ENCODE measurements around the gene KCNQ1.

Gene KCNQ1

DNA sequence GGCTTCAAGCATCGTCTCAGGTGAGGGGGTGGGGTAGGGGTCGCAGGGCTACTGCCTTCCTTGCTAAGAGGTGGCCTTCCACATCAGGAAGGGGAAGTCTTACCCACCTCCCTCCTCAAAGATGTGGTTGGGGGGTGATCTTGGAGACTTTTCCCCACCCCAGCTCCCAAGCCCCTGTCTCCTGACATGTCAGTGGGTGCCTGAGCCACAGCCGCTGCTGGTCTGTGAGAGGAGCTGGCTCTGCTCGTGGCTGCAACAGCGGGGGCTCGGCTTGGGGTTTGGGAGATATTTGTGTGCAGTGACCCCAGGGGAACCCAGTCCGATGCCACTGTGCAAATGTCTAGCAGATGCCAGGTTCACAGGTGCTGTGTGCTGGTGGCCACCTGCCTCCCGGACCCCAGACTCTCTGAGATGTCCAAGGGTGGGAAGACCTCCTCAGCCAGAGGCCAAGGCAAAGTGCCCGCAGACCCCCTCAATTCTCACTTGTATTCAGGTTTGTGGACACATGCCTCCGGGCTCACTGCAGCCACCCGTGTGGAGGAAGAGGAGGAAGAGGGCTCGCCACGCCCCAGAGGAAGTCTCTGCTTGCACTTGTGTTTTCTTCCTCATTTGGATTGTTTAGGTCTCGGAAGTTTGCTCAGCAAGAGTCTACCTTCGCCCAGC lies 1.9 kb downstream of the KCNQ1 start:
- peaks cover 2 to 5% of the 10 kb centered on the region in 2 donors for H3K9me3 ChIP-seq (ENCODE audit: control insufficient read depth in 2 of 2, low read length in 2 of 2)
- peaks cover 24 to 37% of the 10 kb centered on the region in 2 donors for H3K27me3 ChIP-seq (ENCODE audit: control insufficient read depth in 1 of 2, insufficient read depth in 2 of 2, low read length in 2 of 2)
- peaks cover 6% of the 10 kb centered on the region for H3K4me1 ChIP-seq (ENCODE audit: control insufficient read depth, insufficient read depth, low read length)
- no peak overlapping the region for H3K9ac ChIP-seq (ENCODE audit: low read length in 2 of 2)
- H3K4me3 ChIP-seq (ENCODE audit: low read length in 2 of 2): no peak overlapping the region
- H3K36me3 ChIP-seq (ENCODE audit: control insufficient read depth in 2 of 2, insufficient read depth in 2 of 2, low read length in 2 of 2): no peaks in the 10 kb centered on the region
- H3K27ac ChIP-seq (ENCODE audit: low read length): no peak overlapping the region

DNA sequence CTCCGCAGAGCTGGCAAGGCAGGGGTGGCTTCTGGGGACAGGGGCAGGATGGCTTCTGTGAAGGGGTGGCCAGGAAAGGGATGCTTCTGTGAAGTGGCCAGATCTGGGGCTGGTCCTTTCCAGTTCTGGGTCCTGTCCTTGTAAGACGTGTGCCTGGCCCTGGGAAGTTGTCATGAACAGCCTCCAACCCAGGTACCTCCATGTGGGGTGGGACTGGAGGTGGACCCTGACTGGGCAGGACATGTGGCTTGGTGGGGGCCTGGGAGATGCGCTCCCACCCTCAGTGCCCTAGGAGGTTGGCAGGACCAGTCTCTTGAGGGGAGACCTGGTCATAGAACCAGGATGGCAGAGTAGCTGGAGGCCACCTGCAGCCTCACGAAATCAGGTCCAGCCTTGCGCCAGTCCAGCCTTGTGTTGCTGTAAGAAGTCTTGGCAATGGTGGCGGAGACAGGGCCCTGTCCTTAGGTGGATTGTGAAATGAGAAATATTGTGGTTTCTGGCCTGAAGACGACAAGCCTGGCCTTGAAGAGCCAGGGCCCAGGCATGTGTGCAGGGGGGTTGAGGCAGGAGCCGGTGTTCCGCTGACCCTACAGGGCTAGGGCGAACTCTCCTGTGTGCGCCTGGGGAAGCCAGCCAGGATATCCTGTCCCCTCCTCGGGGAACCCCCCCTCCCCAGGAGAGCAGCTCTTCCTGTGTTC lies 2.6 kb downstream of the KCNQ1 start:
- no peaks in the 10 kb centered on the region for H3K36me3 ChIP-seq (ENCODE audit: control insufficient read depth in 2 of 2, insufficient read depth in 2 of 2, low read length in 2 of 2)

DNA sequence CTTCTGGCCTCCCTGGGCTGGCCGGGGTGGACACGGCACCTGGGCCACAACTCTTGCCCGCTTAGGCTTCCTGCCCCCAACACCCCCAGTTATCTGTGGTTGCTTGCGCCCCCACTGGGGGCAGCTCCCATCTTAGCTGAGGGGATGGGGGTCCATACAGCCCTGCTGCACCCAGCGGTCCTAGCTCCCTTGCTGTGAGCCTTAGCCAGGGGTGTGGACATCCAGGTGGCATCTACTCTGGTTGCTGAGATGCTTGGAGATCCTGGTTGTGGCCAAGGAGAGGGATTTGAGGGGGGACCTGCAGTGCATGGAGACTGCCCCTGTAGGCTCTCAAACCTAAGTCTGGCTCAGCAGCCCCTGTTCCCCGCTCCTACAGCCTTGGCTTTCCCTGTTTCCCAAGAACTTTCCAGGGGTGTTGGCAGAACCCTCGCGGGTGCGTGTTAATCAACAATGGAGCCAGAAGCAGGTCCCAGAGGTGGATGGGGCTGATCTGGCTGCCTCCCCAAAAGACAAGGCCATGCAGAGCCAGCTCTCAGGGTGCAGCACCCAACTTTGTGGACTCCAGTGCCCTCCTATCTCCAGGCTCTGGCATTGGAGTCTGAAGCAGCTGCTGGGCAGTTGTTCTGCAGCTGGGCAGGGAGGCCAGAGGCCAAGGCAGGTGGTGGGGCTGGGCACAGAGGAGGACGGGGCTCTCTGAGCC lies 3.3 kb downstream of the KCNQ1 start:
- Histone ChIP-seq H3K27me3 (ENCODE audit: control insufficient read depth in 1 of 2, insufficient read depth in 2 of 2, low read length in 2 of 2) (peaks cover 31 to 35% of the 10 kb centered on the region in 2 donors), H3K9ac (ENCODE audit: low read length in 2 of 2) (no peak overlapping the region), H3K36me3 (ENCODE audit: control insufficient read depth in 2 of 2, insufficient read depth in 2 of 2, low read length in 2 of 2) (no peaks in the 10 kb centered on the region), H3K4me1 (ENCODE audit: control insufficient read depth, insufficient read depth, low read length) (peaks cover 6% of the 10 kb centered on the region), H3K27ac (ENCODE audit: low read length) (no peak overlapping the region), H3K4me3 (ENCODE audit: low read length in 2 of 2) (no peak overlapping the region), H3K9me3 (ENCODE audit: control insufficient read depth in 2 of 2, low read length in 2 of 2) (peaks cover under 1 to 4% of the 10 kb centered on the region in 2 donors)

More for the DNA sequence above, 2.6 kb downstream of the KCNQ1 start:
- Histone ChIP-seq H3K27me3 (ENCODE audit: control insufficient read depth in 1 of 2, insufficient read depth in 2 of 2, low read length in 2 of 2) (peaks cover 31 to 37% of the 10 kb centered on the region in 2 donors), H3K4me3 (ENCODE audit: low read length in 2 of 2) (no peak overlapping the region), H3K9ac (ENCODE audit: low read length in 2 of 2) (no peak overlapping the region), H3K27ac (ENCODE audit: low read length) (no peak overlapping the region), H3K9me3 (ENCODE audit: control insufficient read depth in 2 of 2, low read length in 2 of 2) (peaks cover 2 to 5% of the 10 kb centered on the region in 2 donors), H3K4me1 (ENCODE audit: control insufficient read depth, insufficient read depth, low read length) (peaks cover 6% of the 10 kb centered on the region)

DNA sequence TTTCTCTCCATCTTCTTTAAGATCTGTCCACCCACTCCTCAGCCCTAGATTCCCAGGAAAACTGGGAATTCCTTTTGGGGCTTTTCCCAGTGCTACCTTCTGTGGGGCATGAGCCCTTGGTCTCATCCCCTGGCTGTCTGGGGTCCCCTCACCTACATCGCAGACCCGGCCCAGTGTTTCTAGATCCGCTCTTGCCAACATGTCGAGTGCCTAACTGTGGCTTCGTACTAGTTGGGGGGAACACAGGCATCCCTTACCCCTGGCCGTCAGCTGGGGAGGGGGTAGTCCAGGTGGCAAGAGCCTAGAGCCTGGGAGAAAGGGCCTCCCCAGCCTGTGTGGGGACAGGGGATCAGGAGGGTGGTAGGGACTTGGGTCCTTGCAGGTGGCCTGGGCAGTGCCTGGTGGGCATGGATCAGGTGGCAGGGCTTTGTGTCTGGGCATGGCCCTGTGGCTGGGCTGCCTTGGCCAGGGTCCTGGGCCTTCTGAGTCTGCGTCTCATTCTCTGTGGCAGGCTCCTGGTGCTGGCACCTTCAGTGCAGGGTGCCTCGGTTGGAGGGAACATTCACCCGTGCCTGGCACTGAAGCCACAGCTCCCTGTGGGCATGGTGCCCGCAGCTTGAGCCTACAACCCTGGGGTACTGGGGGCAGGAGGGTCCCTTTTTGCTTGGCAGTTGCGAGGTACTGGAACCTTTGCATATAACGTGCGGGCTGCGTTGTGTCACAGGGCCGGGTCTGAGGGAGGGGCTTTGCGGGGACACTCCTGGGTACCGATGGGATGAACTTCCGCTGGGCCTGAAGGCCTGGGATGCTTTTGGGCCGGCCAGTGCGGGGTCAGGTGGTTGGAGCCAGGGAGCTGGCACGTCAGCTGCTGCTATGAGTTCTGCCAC lies 4.1 kb downstream of the KCNQ1 start:
- Histone ChIP-seq H3K9ac (ENCODE audit: low read length in 2 of 2) (no peak overlapping the region), H3K36me3 (ENCODE audit: control insufficient read depth in 2 of 2, insufficient read depth in 2 of 2, low read length in 2 of 2) (no peaks in the 10 kb centered on the region), H3K4me3 (ENCODE audit: low read length in 2 of 2) (no peak overlapping the region), H3K4me1 (ENCODE audit: control insufficient read depth, insufficient read depth, low read length) (peaks cover 6% of the 10 kb centered on the region), H3K9me3 (ENCODE audit: control insufficient read depth in 2 of 2, low read length in 2 of 2) (no peaks in the 10 kb centered on the region), H3K27ac (ENCODE audit: low read length) (no peak overlapping the region), H3K27me3 (ENCODE audit: control insufficient read depth in 1 of 2, insufficient read depth in 2 of 2, low read length in 2 of 2) (peaks cover 27 to 33% of the 10 kb centered on the region in 2 donors)

DNA sequence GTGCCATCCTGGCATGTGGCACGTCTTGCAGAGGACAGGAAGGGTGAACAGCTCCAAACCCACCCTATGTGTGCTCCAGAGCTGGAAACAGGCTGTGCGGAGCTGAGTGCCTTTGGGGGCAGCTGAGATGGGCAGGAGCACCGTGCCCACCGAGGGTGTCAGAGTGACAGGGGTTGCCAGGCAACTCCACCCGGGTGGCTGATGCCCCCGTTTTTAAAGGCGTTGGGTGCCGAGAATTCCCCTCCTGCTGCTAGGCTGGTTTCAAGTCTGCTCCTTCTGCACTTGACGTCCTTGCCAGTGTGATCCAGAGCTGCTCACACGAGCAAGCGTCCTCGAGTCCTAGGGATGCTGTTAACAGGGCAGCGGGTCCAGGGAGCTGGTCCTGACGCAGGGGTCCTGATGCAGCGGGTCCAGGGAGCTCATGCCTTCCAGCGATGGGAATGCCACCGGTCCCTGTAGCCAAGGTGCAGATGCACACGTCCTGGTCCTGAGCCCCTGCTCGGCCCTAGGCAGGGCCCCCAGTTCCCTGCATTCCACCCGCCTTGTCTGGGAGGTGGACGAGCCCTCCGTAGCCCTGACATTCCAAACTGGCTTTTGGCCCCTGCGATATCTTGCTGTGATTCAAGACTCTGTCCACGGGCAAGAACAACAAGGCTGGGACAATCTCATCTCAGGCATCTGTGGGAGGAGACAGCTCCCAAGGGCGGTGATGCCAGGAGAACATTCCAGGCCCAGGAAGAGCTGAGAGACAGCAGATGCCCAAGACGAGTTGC lies 4.9 kb downstream of the KCNQ1 start:
- no peaks in the 10 kb centered on the region for H3K9me3 ChIP-seq (ENCODE audit: control insufficient read depth in 2 of 2, low read length in 2 of 2)
- H3K4me1 ChIP-seq (ENCODE audit: control insufficient read depth, insufficient read depth, low read length): peaks cover 3% of the 10 kb centered on the region
- H3K4me3 ChIP-seq (ENCODE audit: low read length in 2 of 2): no peak overlapping the region
- H3K9ac ChIP-seq (ENCODE audit: low read length in 2 of 2): no peak overlapping the region
- H3K27ac ChIP-seq (ENCODE audit: low read length): no peak overlapping the region
- no peaks in the 10 kb centered on the region for H3K36me3 ChIP-seq (ENCODE audit: control insufficient read depth in 2 of 2, insufficient read depth in 2 of 2, low read length in 2 of 2)
- peaks cover 27 to 33% of the 10 kb centered on the region in 2 donors for H3K27me3 ChIP-seq (ENCODE audit: control insufficient read depth in 1 of 2, insufficient read depth in 2 of 2, low read length in 2 of 2)

DNA sequence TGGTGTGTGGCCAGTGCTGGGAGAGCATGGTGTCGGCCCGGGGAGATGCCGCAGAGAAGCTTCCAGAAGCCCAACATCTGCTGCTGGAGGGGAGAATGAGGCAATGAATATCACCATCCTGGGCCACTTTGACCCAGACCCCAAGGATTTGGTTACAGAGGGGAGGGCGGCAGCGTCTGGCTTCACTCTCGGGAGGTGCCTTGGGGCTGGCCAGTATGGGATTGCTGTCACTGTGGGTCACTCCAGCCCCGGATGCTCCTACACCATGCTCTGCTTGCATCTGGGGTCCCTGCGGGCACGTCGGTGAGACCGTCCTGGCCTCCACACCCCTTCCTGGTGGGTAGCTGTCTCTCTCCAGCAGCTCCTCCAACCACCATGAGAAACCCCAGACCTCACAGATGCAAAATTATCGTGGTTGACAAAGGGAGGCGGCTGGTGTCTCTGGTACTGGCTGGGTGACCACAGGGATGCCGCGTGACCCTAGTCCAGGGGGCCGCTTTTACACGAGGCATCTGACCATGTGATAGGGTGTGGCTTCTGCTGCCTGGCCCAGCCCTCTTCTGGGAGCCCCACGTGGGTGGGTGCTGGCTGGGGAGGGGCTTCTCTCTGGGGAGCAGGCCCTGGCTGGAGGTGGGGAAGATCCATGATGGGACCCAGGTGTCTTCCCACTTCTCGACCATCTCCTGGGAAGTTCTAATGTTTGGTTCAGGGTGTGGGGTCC lies 5.7 kb downstream of the KCNQ1 start:
- Histone ChIP-seq H3K9ac (ENCODE audit: low read length in 2 of 2) (no peak overlapping the region), H3K4me3 (ENCODE audit: low read length in 2 of 2) (no peak overlapping the region), H3K4me1 (ENCODE audit: control insufficient read depth, insufficient read depth, low read length) (peaks cover 3% of the 10 kb centered on the region), H3K36me3 (ENCODE audit: control insufficient read depth in 2 of 2, insufficient read depth in 2 of 2, low read length in 2 of 2) (no peaks in the 10 kb centered on the region), H3K9me3 (ENCODE audit: control insufficient read depth in 2 of 2, low read length in 2 of 2) (no peaks in the 10 kb centered on the region), H3K27ac (ENCODE audit: low read length) (no peak overlapping the region), H3K27me3 (ENCODE audit: control insufficient read depth in 1 of 2, insufficient read depth in 2 of 2, low read length in 2 of 2) (peaks cover 24 to 32% of the 10 kb centered on the region in 2 donors)

DNA sequence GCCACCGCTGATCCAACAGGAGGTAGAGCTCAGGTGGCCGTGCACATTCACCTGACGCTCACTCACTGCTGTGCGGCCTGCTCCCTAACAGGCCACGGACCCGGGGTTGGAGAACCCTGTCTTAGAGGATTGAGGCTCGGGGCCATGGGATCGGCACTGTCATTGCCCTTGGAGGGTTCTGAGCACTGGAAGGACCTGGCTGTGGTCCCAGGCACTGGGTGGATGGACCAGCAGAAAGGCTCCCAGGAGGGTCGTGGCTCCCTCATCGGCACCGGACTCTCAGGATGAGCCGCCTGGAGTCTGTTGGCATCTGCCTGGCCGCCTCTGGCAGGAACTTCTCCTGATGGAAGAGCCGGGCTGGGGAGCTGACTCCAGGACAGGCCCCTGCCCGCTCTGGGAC lies 6.5 kb downstream of the KCNQ1 start:
- no peak overlapping the region for H3K4me3 ChIP-seq (ENCODE audit: low read length in 2 of 2)
- H3K36me3 ChIP-seq (ENCODE audit: control insufficient read depth in 2 of 2, insufficient read depth in 2 of 2, low read length in 2 of 2): no peaks in the 10 kb centered on the region
- H3K27ac ChIP-seq (ENCODE audit: low read length): no peak overlapping the region
- peaks cover 16 to 24% of the 10 kb centered on the region in 2 donors for H3K27me3 ChIP-seq (ENCODE audit: control insufficient read depth in 1 of 2, insufficient read depth in 2 of 2, low read length in 2 of 2)
- no peaks in the 10 kb centered on the region for H3K9me3 ChIP-seq (ENCODE audit: control insufficient read depth in 2 of 2, low read length in 2 of 2)
- no peak overlapping the region for H3K9ac ChIP-seq (ENCODE audit: low read length in 2 of 2)
- H3K4me1 ChIP-seq (ENCODE audit: control insufficient read depth, insufficient read depth, low read length): peaks cover 3% of the 10 kb centered on the region

DNA sequence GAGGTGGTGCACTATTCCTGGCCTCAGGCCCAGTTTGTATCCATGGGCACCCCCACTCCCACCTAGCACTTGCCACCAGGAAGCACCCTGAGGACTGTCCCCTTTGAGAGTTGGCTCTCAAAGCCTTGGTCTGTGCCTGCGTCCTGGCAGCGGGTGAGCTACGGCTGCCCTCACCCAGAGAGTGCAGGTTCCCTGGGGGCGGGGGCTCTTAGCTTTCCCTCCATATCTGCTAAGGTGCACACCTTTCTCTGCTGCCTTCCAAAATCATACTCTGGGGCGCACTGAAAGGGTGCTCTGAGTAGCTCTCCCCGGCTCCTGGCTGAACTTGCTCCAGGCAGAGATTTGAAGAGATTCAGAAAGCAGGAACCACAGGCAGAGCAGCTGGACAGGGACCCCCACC lies 7.1 kb downstream of the KCNQ1 start:
- Histone ChIP-seq H3K4me1 (ENCODE audit: control insufficient read depth, insufficient read depth, low read length) (peaks cover 3% of the 10 kb centered on the region), H3K36me3 (ENCODE audit: control insufficient read depth in 2 of 2, insufficient read depth in 2 of 2, low read length in 2 of 2) (no peaks in the 10 kb centered on the region), H3K27me3 (ENCODE audit: control insufficient read depth in 1 of 2, insufficient read depth in 2 of 2, low read length in 2 of 2) (peaks cover 14 to 20% of the 10 kb centered on the region in 2 donors), H3K9me3 (ENCODE audit: control insufficient read depth in 2 of 2, low read length in 2 of 2) (peaks cover 0 to under 1% of the 10 kb centered on the region in 2 donors), H3K27ac (ENCODE audit: low read length) (no peak overlapping the region), H3K4me3 (ENCODE audit: low read length in 2 of 2) (no peak overlapping the region), H3K9ac (ENCODE audit: low read length in 2 of 2) (no peak overlapping the region)

DNA sequence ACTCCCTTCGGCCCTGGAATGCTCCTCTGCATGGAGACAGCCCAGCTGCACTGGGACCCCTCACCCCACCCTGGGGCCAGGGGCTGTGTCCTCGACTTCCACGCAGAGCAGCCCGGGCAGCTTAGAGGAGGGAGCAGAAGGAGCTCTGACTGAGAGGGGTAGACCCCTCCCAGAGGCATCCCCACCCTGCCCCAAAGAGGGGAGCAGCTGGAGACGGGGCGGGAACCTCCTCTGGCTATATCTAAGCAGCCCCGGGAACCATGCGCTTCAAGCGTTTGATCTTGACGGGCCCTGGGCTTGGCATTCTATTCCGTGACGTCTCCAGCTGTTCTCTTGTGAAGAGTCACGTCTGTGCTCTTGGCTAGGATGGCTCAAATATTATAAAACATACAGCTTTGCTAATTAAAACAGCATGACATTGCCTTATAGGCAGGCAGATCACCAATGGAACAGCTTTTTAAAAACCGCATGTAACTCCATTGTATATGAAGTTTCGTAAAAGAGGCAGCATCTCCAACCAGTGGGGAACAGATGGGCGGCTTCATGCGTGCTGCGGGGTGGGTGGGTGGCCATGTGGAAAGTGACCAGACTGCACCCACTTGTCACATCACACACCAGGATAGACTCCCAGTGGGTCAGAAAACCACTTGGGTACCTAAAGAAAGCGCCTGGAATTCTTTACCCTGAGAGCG lies 7.7 kb downstream of the KCNQ1 start:
- peaks cover 3% of the 10 kb centered on the region for H3K4me1 ChIP-seq (ENCODE audit: control insufficient read depth, insufficient read depth, low read length)
- no peaks in the 10 kb centered on the region for H3K36me3 ChIP-seq (ENCODE audit: control insufficient read depth in 2 of 2, insufficient read depth in 2 of 2, low read length in 2 of 2)
- no peak overlapping the region for H3K27ac ChIP-seq (ENCODE audit: low read length)
- no peak overlapping the region for H3K4me3 ChIP-seq (ENCODE audit: low read length in 2 of 2)
- no peak overlapping the region for H3K9ac ChIP-seq (ENCODE audit: low read length in 2 of 2)
- H3K27me3 ChIP-seq (ENCODE audit: control insufficient read depth in 1 of 2, insufficient read depth in 2 of 2, low read length in 2 of 2): peaks cover 14 to 20% of the 10 kb centered on the region in 2 donors
- H3K9me3 ChIP-seq (ENCODE audit: control insufficient read depth in 2 of 2, low read length in 2 of 2): peaks cover 0 to 3% of the 10 kb centered on the region in 2 donors
